HG02981 (cell line): ENCODE results near the gene KRTAP4-5.
"Not testable (repeated sequence)": the region's sequence is repeated elsewhere in the genome, so short reads cannot be mapped to it uniquely, and the experiment has no call there.

Source experiments
- ATAC-seq: cut with Tn5 transposase; IDR thresholded peaks from one replicate; pipeline ENCODE4 v1.9.1; 2021; ENCODE audit warnings: mild to moderate bottlenecking, moderate library complexity; ENCODE audit not compliant: unreplicated experiment

KRTAP4-5 gene

DNA sequence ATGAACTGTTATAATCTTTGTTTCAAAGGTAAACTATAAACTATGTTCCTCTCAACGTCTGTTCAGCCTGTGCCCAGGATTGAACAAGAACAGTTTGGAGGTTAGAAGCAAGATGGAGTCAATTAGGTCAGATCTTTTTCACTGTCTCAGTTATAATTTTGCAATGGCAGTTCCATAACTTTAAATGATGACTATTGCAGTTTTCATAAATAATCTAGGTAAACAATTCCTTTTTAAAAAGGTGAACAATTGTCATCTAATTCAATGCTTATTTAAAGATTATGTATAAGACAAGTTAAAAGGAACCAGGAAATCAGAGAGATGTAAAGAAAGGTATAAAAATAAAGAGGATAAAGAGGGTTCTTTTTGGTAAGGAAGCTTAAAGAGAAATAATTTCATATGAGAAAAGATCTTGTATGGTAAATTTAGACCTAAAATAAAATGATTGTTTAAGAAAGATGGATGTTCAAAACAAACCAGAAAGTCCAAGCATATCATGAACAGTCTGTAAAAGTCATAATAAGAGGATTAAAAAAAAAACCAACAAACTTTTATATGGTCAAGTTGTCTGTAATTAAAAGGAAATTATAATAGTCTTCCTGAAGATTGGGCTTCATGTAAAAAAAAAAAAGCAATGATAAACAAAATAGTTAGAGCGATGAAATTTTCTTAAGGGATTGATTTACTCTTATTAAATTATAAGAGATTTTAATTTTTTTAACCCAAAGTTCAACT lies 38.3 kb downstream of the KRTAP4-5 start:
- ATAC-seq, result no peak

GRCh38 chr17:41108728-41109386 lies 40.8 kb downstream of the KRTAP4-5 start:
- ATAC-seq, result not testable (repeated sequence)

GRCh38 chr17:41107941-41108450 lies 41.6 kb downstream of the KRTAP4-5 start:
- no peak for ATAC-seq

GRCh38 chr17:41105347-41105746 lies 44.3 kb downstream of the KRTAP4-5 start, which contains the start of gene KRTAP4-9:
TSS of gene KRTAP4-9 (plus strand) at chr17:41105389. CDS start at chr17:41105389, 0 bp downstream.
- ATAC-seq, result not testable (repeated sequence)

- not testable (repeated sequence) for ATAC-seq
Observed at GRCh38 chr17:41104386-41105038, 45.1 kb downstream of the KRTAP4-5 start.

DNA sequence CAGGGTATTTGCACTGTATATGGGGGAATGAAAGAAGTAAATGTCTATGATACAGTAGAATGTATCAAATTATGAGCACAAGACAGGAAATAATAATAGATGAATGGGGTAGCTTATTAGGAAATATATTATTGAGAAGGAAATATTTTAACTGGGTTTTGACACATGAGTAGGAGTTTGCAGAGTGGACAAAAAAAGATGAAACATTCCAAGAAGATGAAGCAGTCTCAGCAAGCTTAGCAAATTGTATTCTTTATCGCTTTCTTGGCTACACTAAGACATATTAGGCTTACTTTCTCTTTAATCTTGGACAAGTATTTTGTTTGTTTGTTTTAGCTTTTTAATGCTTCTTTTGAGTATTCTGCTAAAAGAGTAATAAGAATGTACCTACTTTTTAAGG lies 45.7 kb downstream of the KRTAP4-5 start:
- no peak for ATAC-seq

DNA sequence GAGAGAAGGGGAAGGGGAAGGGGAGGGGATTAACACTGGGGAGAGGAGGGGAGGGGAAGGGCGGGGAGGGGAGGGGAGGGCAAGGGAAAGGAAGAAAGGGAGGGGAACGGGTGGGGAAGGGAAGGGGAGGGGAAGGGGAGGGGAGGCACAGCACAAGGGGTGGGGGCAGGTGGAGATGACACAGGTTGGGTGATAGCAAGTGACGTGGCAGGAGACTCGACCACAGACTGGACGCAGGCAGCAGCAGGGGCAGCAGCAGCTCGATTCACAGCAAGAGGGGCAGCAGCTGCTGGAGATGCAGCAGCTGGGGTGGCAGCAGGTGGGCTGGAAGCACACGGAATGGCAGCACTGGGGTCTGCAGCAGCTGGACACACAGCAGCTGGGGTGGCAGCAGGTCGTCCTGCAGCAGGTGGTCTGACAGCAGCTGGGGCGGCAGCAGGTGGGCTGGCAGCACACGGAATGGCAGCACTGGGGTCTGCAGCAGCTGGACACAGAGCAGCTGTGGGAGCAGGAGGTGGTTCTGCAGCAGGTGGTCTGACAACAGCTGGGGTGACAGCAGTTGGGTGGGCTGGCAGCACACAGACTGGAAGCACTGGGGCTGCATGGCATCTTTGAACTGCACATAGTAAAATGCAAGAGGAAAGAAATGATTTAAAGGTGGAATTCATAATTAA lies 47.9 kb downstream of the KRTAP4-5 start, which contains the start of gene KRTAP4-16:
TSS of gene KRTAP4-16 (minus strand) at position 624 of the 674 bp plus-strand sequence. CDS start at position 624, 0 bp downstream.
- ATAC-seq, result no peak

DNA sequence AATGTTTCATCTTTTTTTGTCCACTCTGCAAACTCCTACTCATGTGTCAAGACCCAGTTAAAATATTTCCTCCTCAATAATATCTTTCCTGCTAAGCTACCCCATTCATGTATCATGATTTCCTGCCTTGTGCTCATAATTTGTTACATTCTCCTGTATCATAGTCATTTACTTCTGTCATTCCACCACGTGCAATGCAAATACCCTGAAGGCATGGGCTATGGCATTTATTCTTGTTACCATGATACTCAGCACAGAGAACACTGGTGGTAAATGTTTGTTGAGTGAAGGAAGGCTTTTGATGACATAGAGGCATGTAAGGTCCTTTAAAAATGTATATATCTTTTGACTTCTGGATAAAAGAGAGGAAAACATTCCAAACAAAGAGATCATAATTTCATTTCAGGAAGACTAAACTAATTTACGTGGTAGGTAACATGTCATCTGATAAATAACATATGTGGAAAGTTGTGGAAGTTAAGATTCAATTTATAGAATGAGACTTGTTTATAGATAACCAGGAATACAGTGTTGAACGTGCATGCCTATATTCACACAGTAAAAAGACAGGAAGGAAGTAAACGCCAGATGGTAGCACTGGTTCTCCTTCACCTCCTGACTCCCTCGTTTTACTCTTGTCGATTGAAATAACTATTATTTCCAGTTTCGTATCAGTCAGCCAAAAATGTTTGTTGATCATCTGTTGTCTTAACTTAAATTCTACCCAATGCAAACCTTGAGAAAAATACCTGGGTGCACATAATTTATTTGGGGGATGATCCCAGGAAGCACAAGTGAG lies 49.7 kb downstream of the KRTAP4-5 start:
- not testable (repeated sequence) for ATAC-seq
